ENCODE results near the gene UBE2O.

- no peak for TF ChIP-seq CTCF (IDR thresholded peaks at IDR 0.05; ENCODE audit: insufficient read depth, low read length)
- TF ChIP-seq REST (IDR thresholded peaks at IDR 0.05; ENCODE audit: insufficient replicate concordance, low read depth), result no peak
- TF ChIP-seq POLR2AphosphoS5 (IDR thresholded peaks at IDR 0.05; ENCODE audit: low read depth), result no peak
- TF ChIP-seq SPI1 (IDR thresholded peaks at IDR 0.05; ENCODE audit: borderline replicate concordance, low read depth), result no peak
Measured at GRCh38 chr17:76416899-76417298, 36.1 kb downstream of the UBE2O start.

Measured in HL-60 (cell line).